Measurements from ENCODE around the gene AGBL1.

Gene AGBL1

DNA sequence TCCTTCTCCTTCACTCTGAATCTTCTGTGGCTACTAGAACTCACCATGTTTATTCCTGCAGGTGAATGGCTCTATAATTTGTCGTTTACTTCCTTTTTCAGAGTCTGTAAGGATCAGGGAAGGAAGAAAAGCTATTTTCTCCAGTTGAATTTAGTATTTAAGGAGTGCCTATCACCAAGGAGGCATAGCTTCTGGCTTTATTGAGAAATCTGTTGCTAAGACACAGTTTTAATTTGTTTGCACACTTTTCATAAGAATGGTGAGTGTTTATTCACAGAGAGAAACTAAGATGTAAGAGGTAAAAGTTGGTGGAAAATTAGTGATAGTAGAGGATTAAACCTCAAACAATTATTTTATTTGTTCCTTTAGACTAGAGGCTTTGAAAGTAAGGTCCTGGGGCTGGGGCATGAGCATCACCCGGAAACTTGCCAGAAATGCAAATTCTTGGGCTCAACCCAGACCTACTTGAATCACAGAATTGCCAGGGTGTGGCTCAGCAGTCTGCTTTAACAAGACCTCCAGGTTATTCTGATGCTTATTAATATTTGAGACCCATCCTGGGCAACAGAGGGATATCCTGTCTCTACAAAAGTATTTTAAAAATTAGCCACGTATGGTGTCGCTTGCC lies 461.3 kb downstream of the AGBL1 start:
- DNase-seq, result no peak

DNA sequence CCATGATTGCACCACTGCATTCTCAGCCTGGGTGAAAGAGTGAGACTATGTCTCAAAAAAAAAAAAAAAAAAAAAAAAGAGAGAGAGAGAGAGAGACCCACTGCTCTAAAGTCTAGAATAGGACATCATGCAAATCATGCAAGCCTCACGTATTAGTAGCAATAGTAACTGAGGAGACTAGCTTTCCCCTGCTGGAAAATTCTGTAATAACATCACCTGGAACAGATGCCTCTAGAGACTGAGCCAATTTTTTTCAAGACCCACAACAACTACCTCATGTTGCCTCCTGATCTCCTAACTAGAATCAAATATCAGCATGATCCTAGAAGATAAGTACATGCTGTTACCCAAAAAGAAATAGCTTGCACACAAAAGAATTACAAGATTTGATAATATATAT lies 461.9 kb downstream of the AGBL1 start:
- no peak for DNase-seq

DNA sequence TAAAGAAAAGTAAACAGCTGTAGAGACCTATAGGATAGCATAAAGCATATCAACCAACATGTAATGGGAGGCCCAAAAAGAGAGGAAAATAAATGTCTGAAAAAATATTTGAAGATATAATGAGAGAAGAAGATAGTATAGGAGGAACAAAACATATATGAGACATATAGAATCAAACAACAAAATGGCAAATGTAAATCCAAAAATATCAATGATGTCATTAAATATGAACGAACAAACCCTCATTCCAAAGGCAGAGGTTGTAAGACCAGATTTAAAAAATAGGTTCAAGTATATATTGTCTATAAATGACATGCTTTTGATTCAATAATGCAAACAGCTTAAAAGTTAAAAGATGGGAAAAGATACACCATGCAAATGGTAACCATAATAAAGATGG lies 470.4 kb downstream of the AGBL1 start:
- no peak for DNase-seq

DNA sequence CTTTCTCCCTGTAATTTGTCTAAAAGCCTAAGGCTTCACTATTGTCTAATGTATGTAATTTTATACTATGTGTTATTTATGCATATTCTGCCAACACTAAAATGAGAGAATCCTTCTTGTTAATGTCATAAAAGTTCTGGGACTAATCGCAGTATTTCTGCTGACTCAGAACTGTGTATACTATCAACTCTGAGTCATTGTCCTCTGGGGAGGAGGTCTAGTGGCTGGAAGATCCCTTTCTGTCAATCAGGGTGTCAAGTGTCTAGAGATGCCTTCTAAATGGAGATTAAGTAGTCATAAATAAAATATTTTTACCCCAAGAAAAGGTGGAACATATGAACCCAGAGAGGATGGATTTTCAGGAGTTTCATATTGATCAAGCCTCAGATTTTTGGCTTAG lies 473.4 kb downstream of the AGBL1 start:
- no peak for DNase-seq

DNA sequence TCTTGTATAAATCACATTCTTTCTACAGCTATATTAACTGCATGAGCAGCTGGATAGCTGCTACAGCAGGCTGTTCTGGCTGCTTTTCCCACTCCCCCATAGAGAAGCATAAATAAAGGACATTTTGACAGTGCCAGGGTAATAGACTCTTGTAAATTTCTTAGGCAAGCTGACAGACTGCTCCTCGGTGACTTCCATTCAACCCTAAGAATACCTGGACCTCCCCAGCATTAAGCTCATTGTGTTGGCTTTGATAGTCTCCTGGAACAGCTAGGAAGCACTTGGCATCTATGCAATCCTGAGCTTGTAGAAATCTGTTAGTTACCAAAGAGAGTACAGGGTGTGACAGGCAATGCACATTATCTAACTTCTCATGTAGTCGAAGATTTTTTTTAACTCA lies 475.4 kb downstream of the AGBL1 start:
- no peak for DNase-seq

DNA sequence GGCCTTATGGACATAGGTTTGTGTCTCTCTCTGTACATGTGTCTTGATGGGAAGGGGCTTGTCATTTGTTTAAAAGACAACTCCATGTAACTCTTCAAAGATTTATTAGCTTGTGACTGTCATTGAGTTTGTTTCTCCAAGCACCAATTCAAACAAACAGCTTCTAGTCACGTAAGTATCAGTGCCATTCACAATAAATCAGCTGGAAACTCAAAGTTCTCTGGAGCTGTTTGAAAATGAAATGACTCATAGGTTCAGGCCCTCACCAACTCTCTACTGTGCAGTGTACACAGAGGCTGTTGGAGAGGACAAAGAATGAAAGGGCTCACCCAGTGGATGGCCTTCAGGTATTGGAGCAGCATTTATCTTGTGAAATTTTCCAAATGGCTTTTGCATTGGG lies 476.3 kb downstream of the AGBL1 start:
- peak; percentile 19 to 37 for DNase-seq

DNA sequence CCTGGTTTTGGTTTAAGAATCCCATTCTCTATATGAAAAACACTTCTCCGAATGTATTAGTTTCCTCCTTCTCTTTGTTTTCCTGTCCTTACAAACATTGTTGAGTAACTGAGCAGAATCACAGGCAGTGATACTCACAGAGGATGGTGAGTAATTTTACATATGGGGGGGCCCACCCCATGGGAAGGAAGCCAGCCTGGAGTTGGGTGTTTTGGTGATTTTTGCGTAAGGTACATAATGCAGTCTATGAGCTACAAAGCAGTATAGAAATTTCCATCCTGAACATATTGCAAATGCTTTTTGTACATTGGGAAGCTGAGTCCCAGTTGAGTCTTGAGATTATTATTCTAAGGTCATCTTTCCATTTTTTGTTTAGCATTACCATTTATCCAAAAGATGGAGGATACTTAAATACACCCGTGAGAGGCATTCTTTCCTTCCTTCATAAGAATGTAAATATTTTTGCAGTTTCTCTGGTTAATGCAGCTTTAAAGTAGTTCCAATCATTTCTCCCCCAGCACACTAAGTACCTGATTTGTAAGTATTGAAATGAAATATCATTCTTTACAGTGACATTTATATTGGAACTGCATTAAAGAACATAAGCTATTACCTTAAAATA lies 476.8 kb downstream of the AGBL1 start:
- peak in 1 of 2 experiments; percentile 19 for DNase-seq

DNA sequence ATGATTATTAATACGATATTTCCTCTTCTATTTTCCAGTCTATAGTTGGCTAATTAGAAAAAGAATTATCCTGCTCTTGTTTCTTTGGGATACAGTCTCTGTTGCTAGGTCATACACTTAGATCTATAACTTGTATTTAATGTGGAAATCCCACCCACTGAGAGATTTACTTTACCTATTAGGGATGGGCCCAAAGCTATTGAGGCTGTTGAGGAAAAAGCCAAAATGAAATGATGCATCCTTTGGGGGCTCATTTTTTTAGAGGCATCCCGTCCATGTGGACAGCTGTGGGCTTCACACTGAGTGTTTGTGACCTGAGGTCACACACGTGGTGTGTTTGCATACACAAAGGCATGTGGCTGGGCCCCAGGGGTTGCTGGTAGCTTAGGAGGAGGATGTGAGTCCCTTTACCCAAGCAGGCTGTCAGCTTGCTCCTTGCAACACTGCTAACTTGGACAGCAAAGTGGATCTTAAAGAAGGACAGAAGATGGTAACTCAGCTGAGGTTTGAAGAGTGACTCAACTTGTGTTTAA lies 477.4 kb downstream of the AGBL1 start:
- no peak for DNase-seq

DNA sequence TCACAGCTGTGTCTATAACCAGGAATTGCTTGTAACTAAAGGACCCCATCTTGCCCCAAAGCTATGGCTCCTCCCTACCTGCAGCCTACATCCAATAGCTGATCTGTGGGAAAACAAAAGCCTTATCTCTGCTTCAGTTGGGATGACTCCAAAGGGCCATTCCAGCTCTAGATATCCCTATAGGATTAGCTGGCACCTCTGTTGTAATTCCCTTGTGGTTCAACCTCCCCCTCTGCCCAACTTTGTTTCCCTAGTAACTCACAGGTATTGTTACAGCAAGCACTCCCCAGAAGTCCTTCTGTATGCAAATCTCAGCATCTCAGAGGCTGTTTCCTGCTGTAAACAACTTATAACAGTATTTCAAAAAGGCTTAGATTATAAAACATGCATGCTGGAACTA lies 478.6 kb downstream of the AGBL1 start:
- DNase-seq, result no peak

DNA sequence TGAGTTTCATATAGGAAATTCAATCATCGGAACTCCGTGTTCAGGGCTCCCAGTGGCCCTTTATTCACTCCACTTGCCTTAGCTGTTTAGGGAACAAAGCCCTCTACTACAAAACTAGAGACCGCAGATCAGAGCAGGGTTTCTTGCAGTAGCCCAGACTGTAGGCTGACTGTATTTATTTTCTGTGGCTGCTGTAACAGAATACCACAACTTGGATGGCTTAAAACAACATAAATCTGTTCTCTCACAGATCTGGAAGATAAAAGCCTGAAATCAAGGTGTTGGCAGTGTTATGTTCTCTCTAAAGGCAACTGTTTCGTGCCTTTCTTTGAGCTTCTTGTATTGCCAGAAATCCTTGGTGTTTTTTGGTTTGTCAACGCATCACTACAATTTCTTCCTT lies 479.0 kb downstream of the AGBL1 start:
- DNase-seq, result no peak

DNA sequence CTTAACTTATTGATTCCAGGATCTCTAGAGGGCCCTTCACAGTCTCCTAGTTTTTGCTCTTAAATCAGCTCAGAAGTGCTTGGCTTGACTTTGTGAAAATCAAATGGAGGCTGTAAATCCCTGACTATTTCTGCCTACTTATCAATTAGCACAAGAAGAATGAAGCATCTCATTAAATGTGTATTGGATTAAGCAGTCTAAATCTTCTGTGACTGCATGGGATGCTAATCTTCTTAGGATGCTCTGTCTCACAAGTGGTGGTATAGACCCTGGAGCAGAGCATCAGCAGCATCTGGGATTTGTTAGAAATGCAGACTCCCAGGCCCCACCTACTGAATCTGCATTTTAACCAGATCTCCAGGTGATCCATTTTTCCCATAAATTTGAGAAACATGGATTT lies 488.7 kb downstream of the AGBL1 start:
- DNase-seq, result no peak

DNA sequence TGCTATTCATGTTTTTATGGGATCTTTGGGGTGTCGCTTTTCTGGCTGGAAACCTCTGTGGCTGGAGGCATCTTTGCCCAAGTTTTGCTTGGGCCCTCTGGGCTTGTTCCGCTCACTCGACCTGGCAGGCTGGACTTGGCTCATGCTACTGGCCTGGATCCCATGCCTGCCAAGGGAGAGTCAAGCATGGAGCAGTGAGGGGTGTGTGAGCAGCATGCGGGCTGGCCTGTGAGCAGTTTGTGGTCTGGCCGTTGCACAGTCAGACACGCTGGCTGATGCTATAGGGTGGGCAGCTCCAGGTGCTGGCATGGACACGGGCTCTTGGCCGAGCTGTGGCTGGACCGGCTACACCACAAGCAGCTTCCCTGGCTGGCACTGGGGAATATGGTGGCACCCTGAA lies 491.1 kb downstream of the AGBL1 start:
- no peak for DNase-seq

DNA sequence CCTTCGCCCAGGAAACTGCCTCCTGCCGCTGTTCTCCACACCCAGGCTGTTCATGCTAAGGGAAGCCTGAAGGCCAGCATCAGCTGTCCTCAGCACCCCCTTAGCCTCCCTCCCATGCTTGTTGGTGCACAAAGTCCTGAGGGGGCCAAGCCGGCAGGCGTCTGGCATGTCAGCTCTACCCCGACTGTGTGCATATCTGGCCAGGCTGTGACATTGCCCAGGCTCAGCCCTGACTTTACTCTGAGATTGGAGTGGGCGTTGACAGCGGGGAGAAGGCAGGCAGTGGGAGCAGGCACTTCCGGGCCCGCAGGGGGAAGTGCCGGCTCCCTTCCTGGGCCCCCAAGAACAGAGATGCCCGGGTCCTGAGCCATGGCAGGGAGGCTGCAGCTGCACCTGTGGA lies 492.2 kb downstream of the AGBL1 start:
- no peak for DNase-seq

DNA sequence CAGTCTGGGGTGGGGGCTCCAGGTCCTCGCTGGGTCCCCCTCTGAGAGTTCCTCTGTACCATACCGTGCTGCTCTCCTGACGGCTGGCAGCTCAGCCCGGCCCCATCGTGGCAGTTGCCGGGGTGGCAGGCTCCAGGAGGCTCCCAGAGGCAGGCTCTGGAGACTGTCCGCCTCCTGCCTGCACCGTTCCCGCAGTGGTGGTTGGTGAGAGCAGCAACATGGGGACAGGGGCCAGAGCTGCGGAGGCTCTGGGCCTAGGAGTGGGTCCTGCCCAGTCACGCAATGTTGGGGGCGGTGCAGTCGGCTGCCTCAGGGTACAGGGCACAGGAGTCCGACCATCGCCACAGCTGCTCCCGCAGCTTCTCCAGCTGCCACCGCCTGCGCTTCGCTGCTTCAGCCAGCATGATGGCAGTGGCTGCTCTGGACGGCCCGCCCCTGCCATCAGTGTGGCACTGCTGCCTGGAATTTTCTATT lies 492.7 kb downstream of the AGBL1 start:
- no peak for DNase-seq

DNA sequence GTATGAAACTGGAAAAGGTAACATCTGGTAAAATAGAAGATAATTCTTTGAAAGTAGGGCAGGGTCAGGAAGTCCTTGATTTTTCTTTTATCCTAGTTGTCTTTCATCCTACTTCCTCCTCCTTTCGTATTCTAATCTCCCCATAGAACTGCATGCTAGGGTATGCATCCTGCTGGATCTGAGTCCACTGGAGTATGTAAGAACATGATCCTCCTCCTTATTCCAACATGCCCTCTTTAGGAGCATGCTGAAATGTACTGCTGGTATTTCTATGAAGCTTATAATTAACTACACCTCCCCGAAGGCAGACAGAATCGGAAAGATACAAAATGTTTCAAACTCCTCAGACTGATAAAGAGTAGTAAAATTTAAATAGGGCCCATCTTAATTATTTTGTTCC lies 493.8 kb downstream of the AGBL1 start:
- DNase-seq, result no peak

DNA sequence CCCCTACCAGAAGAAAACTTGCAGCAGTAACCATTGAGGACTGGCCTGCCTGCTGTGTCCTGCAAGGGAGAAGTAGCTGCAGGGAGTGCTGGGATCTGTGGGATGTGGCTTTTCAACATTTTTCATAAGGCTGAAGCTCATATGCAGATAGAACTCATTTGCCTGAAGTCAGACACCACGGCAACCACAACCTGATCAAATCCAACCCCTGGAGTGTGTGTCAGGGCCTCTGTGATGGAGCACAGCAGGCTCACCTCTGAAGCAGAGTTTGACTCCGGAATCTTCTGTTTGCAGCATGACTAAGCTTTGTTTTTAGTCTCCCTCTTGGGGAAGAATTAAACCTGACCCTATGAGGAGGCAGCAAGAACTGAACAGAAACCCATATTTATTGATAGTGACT lies 508.7 kb downstream of the AGBL1 start:
- no peak for DNase-seq

DNA sequence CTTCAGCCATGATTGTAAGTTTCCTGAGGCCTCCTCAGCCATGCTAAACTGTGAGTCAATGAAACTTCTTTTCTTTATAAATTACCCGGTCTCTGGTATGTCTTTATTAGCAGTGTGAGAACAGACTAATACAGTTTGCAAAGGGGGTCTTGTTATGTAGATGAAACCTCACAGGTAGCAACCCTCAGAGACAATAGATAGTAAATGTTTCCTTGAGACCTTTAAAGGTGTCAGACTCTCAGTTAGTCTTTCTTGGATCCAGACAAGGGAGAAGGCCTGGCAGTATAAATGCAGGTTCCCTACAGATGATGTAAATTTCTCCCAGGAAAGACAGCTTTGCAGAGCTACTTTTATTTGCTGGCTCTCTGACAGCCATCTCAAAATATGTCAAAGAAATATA lies 510.8 kb downstream of the AGBL1 start:
- no peak for DNase-seq

DNA sequence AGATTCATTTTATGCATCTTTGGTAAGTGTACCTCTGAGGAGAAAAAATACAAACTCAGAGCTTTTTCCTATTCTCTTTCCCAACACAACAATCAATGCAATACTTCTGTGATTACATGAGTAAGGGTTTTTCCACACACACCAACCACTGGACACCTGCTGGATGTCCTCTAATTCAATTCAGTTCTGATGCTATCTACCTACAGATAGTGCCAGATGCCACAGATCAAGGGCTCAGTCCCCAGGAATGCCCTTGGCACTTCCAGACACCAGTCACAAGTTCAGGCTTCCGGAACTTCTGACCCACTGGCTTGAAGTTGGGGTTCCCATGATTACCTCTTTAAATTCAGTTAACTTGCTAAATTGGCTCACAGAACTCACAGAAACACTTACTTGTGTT lies 511.5 kb downstream of the AGBL1 start:
- DNase-seq, result no peak

DNA sequence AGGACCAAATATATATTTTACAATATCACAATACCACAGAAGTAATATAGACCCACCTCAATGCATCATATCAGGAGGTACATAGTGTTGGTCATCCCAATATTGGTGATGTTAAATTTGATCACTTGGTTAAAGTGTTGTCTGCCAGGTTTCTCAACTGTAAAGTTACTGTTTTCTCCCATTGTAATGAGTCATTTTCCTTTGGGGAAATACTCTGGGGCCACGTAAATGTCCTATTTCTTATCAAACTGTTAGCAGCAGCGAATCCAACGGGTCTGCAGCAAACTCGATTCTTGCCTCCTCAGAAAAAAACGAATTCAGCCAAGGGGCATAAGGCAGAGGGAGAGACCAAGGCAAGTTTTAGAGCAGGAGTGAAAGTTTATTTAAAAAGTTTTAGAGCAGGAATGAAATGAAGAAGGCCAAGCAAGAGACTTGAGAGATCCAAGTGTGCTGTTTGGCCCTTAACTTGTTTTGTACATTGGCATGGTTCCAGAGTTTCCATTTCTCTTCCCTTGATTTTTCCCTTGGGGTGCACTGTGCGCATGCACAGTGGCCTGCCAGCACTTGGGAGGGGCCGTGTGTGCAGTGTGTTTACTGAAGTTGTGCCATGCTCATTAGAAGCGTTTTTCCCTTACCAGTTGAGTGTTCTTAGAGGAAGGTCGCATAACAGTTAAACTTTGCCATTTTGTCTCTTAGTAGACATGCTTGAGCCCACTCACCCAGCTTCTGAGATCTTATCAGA lies 512.5 kb downstream of the AGBL1 start:
- DNase-seq, result no peak

DNA sequence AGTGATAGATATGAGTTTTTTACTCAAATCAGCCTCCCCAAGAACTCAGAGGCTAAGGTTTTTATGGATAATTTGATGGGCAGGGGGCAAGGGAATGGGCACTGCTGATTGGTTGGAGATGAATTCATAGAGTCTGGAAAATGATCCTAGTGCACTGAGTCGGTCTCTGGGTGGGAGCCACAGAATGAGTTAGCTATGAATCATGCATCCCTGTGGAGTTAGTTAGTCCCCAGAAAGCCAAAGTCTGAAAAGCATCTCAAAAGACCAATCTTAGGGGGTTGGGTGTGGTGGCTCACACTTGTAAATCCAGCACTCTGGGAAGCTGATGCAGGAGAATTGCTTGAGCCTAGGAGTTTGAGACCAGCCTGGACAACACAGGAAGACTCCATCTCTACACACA lies 516.1 kb downstream of the AGBL1 start:
- DNase-seq, result no peak

DNA sequence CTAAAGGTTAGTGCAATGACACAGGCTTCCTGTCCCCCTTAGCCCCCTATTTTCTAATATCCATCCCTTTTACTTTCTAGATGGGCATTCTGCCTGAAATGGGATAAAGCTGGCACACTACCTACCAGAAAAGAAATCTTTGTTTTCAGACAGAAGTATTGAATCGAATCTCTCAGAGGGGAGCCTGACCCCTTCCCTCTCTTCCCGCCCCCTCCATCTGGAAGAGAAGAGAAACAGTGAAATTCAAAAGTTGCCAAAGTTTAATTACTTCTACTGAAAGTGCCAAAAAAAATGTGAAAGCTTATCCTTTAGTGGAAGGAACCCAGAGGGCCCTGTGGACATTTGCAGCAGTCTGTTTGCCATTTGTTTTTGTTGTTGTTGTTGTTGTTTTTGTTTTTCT lies 523.8 kb downstream of the AGBL1 start:
- no peak for DNase-seq

DNA sequence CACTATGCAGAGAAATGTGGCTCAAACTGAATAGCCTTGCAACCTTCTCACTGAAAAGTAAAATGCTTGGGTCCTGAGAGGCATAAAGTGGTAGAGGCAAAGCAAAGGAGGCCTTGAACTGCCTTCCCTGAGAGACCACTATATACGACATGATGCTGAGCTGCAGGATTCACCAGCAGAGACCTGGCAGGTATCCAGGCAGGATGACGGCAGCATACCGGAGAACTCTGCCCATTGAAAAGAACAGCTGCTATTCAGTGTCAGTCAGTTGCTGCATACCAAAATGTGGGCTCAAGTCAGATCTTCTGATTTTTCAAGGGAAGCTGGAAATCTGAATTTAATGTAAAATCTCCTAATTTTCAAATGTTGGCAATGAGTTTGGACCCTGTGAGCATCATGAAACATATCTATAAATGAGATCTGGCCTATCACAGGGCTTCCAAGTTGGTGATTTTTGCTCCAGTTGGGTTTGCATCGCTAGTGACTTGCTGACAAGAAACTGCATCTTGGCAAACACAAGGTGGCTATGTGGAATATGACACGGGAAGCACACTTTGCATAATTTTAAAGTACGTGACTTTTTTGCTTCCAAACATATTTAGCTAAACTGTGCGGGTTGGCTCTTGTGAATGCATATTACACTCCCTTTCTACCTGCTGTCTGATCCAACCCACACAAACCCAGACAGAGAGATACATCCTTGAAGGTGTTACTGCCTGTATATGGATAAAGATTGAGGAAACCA lies 529.0 kb downstream of the AGBL1 start:
- DNase-seq, result no peak

DNA sequence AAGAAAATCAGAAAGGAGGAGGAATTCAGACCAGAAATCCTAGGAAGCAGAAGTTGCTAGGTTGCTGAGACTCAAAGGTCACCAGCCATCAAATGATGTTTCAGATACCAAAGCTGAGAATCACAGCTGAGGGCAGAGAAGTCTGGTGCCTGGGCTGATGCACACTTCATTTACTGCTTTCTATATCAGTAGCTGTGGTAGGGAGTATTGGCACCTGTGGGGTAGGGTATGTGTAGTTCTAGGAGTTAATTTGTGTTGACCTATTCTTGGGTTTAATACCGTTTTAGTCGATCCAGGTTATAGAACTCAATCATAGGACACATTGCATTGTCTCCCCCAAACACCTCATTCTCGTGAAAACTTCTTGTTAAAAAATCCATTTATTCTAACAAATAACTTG lies 529.6 kb downstream of the AGBL1 start:
- no peak for DNase-seq
